H9 (cell line): ENCODE results near the gene CD300H. TPM values are rescaled to one million over a fixed set of nuclear protein-coding genes. Genes with fewer than 3 reads are reported as not detected.

Experiments
- DNase-seq: peaks from one replicate; pipeline ENCODE4 v3.0.0-alpha.2; 2017
- H2AFZ ChIP-seq: one replicate; pipeline ENCODE4 v1.6.1; 2013; ENCODE audit warnings: mild to moderate bottlenecking, low read length, control low read depth, moderate library complexity
- H2AK5ac ChIP-seq: 2 replicates; pipeline ENCODE4 v1.6.1; 2013; ENCODE audit warnings: low read length, control low read depth, mixed read lengths; ENCODE audit not compliant: insufficient read length
- H2BK120ac ChIP-seq: one replicate; pipeline ENCODE4 v1.6.1; 2013; ENCODE audit warnings: low read depth, mild to moderate bottlenecking, low read length, control low read depth, inconsistent platforms; ENCODE audit not compliant: poor library complexity, severe bottlenecking
- H2BK12ac ChIP-seq: 2 replicates; pipeline ENCODE4 v1.6.1; 2013; ENCODE audit warnings: low read length, control low read depth, mixed read lengths, low read depth; ENCODE audit not compliant: insufficient read length
- H2BK15ac ChIP-seq: 2 replicates; pipeline ENCODE4 v1.6.1; 2013; ENCODE audit warnings: low read depth, low read length, control low read depth
- H2BK20ac ChIP-seq: one replicate; pipeline ENCODE4 v1.6.1; 2013; ENCODE audit warnings: low read depth, mild to moderate bottlenecking, low read length, control low read depth, inconsistent platforms; ENCODE audit not compliant: poor library complexity, severe bottlenecking
- H2BK5ac ChIP-seq: 2 replicates; pipeline ENCODE4 v1.6.1; 2013; ENCODE audit warnings: low read length, control low read depth, mixed read lengths; ENCODE audit not compliant: insufficient read length
- H3K14ac ChIP-seq: 2 replicates; pipeline ENCODE4 v1.6.1; 2013; ENCODE audit warnings: low read length, control low read depth; ENCODE audit not compliant: insufficient read depth
- H3K18ac ChIP-seq: 2 replicates; pipeline ENCODE4 v1.6.1; 2013; ENCODE audit warnings: low read depth, mild to moderate bottlenecking, mixed read lengths, low read length, control low read depth; ENCODE audit not compliant: insufficient read length
- H3K23ac ChIP-seq: 2 replicates; pipeline ENCODE4 v1.6.1; 2013; ENCODE audit warnings: low read length, control low read depth, mixed read lengths, low read depth; ENCODE audit not compliant: insufficient read length
- H3K23me2 ChIP-seq: 2 replicates; pipeline ENCODE4 v1.6.1; 2013; ENCODE audit warnings: low read depth, mild to moderate bottlenecking, mixed read lengths, low read length, control low read depth; ENCODE audit not compliant: insufficient read length, poor library complexity, severe bottlenecking
- H3K27ac ChIP-seq: 2 replicates; pipeline ENCODE4 v1.5.1; 2013; ENCODE audit warnings: low read length, control low read depth, mixed read lengths, low read depth; ENCODE audit not compliant: insufficient read length
- H3K27me3 ChIP-seq: 2 replicates; pipeline ENCODE4 v1.6.1; 2013; ENCODE audit warnings: low read length, control low read depth, inconsistent platforms; ENCODE audit not compliant: insufficient read depth
- H3K4ac ChIP-seq: 2 replicates; pipeline ENCODE4 v1.6.1; 2013; ENCODE audit warnings: low read depth, mild to moderate bottlenecking, control low read depth, inconsistent platforms, low read length, moderate library complexity
- H3K4me1 ChIP-seq: 2 replicates; pipeline ENCODE4 v1.6.1; 2013; ENCODE audit warnings: low read length, control low read depth, inconsistent platforms; ENCODE audit not compliant: insufficient read depth
- H3K4me2 ChIP-seq: 2 replicates; pipeline ENCODE4 v1.6.1; 2013; ENCODE audit warnings: low read length, control low read depth, mixed read lengths; ENCODE audit not compliant: insufficient read length, insufficient read depth
- H3K56ac ChIP-seq: 2 replicates; pipeline ENCODE4 v1.6.1; 2013; ENCODE audit warnings: low read depth, mild to moderate bottlenecking, mixed read lengths, low read length, control low read depth; ENCODE audit not compliant: insufficient read length
- H3K79me1 ChIP-seq: 2 replicates; pipeline ENCODE4 v1.6.1; 2013; ENCODE audit warnings: low read depth, mild to moderate bottlenecking, moderate library complexity, low read length, control low read depth, inconsistent platforms; ENCODE audit not compliant: insufficient read depth, poor library complexity, severe bottlenecking
- H3K79me2 ChIP-seq: 2 replicates; pipeline ENCODE4 v1.6.1; 2013; ENCODE audit warnings: low read length, control low read depth, inconsistent platforms; ENCODE audit not compliant: insufficient read depth
- H3K9ac ChIP-seq: 2 replicates; pipeline ENCODE4 v1.6.1; 2013; ENCODE audit warnings: low read length, control low read depth, mixed read lengths; ENCODE audit not compliant: insufficient read length; ENCODE audit errors: extremely low read depth
- H3K9me3 ChIP-seq: one replicate; pipeline ENCODE4 v1.6.1; 2013; ENCODE audit warnings: low read depth, low read length, inconsistent platforms; ENCODE audit not compliant: control insufficient read depth
- H3T11ph ChIP-seq: one replicate; pipeline ENCODE4 v1.6.1; 2013; ENCODE audit warnings: mild to moderate bottlenecking, low read length, control low read depth, inconsistent platforms
- H4K20me1 ChIP-seq: one replicate; pipeline ENCODE4 v1.6.1; 2013; ENCODE audit not compliant: control insufficient read depth, insufficient read length, insufficient read depth
- H4K5ac ChIP-seq: 2 replicates; pipeline ENCODE4 v1.6.1; 2013; ENCODE audit warnings: low read depth, mild to moderate bottlenecking, mixed read lengths, low read length, control low read depth; ENCODE audit not compliant: insufficient read length
- H4K8ac ChIP-seq: replicated peaks from 2 replicates; pipeline ENCODE4 v1.6.1; 2013; ENCODE audit warnings: low read length, control low read depth, mixed read lengths, low read depth; ENCODE audit not compliant: insufficient read length
- H4K91ac ChIP-seq: 2 replicates; pipeline ENCODE4 v1.6.1; 2013; ENCODE audit warnings: low read depth, mild to moderate bottlenecking, moderate library complexity, mixed read lengths, low read length, control low read depth; ENCODE audit not compliant: insufficient read length
- H3K27ac Mint-ChIP-seq, 3 experiments: 2 replicates in 2 of 3; 3 replicates in 1 of 3; pipeline ENCODE4 v1.8.0; 2020 to 2021; ENCODE audit warnings: mixed read lengths in 3 of 3, mild to moderate bottlenecking in 1 of 3, moderate library complexity in 1 of 3
- H3K27me3 Mint-ChIP-seq: 2 replicates; pipeline ENCODE4 v1.8.0; 2021; ENCODE audit warnings: low read depth, mild to moderate bottlenecking, moderate library complexity, mixed read lengths
- H3K36me3 Mint-ChIP-seq, 3 experiments: 2 replicates in 2 of 3; 3 replicates in 1 of 3; pipeline ENCODE4 v1.8.0; 2020 to 2021; ENCODE audit warnings: low read depth in 3 of 3, mixed read lengths in 3 of 3; ENCODE audit not compliant: insufficient read depth in 1 of 3
- H3K4me1 Mint-ChIP-seq, 2 experiments: 2 replicates each; pipeline ENCODE4 v1.8.0; 2020; ENCODE audit warnings: mixed read lengths in 2 of 2
- H3K4me3 Mint-ChIP-seq, 2 experiments: 2 replicates in 1 of 2; 3 replicates in 1 of 2; pipeline ENCODE4 v1.8.0; 2020 to 2021; ENCODE audit warnings: mild to moderate bottlenecking in 2 of 2, mixed read lengths in 2 of 2, moderate library complexity in 1 of 2
- H3K9me3 Mint-ChIP-seq, 2 experiments: 2 replicates in 1 of 2; 3 replicates in 1 of 2; pipeline ENCODE4 v1.8.0; 2020; ENCODE audit warnings: mild to moderate bottlenecking in 2 of 2, mixed read lengths in 2 of 2, moderate library complexity in 1 of 2
- WGBS: extraction: QIAGEN DNeasy Blood & Tissue Kit; methylation state at CpG from one replicate; pipeline ENCODE4 v1.1.7; 2013; ENCODE audit warnings: missing lambda C conversion rate, low lambda C conversion rate, mixed read lengths; ENCODE audit not compliant: insufficient read length; ENCODE audit errors: extremely low coverage; 5-methylcytosine and 5-hydroxymethylcytosine counted together
- total RNA-seq: library from RNA; stranded (reverse); gene quantifications from 2 replicates; pipeline ENCODE4 v1.2.1, GENCODE V29; 2021
- TF ChIP-seq, protein P1 (sequence below): fragments of 200-600 bp; sonication (generic); conservative IDR thresholded peaks from 3 replicates; pipeline ENCODE4 v1.8.0; 2021; ENCODE audit warnings: antibody characterized with exemption, mild to moderate bottlenecking

Gene CD300H
- total RNA-seq, 1 experiment from 2014 or later: not detected

- H3K4me1 ChIP-seq: no peaks in the 10 kb centered on the region
- H3K23ac ChIP-seq: no peak overlapping the region
- no peaks in the 10 kb centered on the region for H3K79me2 ChIP-seq
- no peak overlapping the region for H4K8ac ChIP-seq
- H2BK12ac ChIP-seq: no peak overlapping the region
- Mint-ChIP-seq H3K27me3 (peaks cover 55% of the 10 kb centered on the region), H3K4me3 (no peak overlapping the region), H3K36me3 (no peaks in the 10 kb centered on the region; a peak in 1 of 7 replicates), H3K27ac (no peak overlapping the region), H3K9me3 (peaks cover 17 to 22% of the 10 kb centered on the region in 2 experiments; a peak in 4 of 5 replicates), H3K4me1 (no peaks in the 10 kb centered on the region)
- H3K9ac ChIP-seq: no peak overlapping the region
- no peak overlapping the region for H2BK120ac ChIP-seq
- no peaks in the 10 kb centered on the region for H3K9me3 ChIP-seq
- no peak overlapping the region for H3K18ac ChIP-seq
- no peaks in the 10 kb centered on the region for H3K79me1 ChIP-seq
- no peaks in the 10 kb centered on the region for H3K27me3 ChIP-seq
- no peak overlapping the region for H3K4me2 ChIP-seq
- WGBS: no CpG with 5 or more reads among the region's 21 CpGs
- H4K91ac ChIP-seq: no peak overlapping the region
- no peak overlapping the region for H3T11ph ChIP-seq
- H3K27ac ChIP-seq: no peak overlapping the region
- no peak overlapping the region for H2BK20ac ChIP-seq
- H2BK15ac ChIP-seq: no peak overlapping the region
- TF ChIP-seq, protein P1, sequence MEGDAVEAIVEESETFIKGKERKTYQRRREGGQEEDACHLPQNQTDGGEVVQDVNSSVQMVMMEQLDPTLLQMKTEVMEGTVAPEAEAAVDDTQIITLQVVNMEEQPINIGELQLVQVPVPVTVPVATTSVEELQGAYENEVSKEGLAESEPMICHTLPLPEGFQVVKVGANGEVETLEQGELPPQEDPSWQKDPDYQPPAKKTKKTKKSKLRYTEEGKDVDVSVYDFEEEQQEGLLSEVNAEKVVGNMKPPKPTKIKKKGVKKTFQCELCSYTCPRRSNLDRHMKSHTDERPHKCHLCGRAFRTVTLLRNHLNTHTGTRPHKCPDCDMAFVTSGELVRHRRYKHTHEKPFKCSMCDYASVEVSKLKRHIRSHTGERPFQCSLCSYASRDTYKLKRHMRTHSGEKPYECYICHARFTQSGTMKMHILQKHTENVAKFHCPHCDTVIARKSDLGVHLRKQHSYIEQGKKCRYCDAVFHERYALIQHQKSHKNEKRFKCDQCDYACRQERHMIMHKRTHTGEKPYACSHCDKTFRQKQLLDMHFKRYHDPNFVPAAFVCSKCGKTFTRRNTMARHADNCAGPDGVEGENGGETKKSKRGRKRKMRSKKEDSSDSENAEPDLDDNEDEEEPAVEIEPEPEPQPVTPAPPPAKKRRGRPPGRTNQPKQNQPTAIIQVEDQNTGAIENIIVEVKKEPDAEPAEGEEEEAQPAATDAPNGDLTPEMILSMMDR: no peak
- no peak overlapping the region for H3K4ac ChIP-seq
- H4K5ac ChIP-seq: no peak overlapping the region
- H2AFZ ChIP-seq: no peak overlapping the region
- H3K23me2 ChIP-seq: no peaks in the 10 kb centered on the region
- H3K14ac ChIP-seq: no peak overlapping the region
- H3K56ac ChIP-seq: no peak overlapping the region
- H4K20me1 ChIP-seq: no peaks in the 10 kb centered on the region
- H2BK5ac ChIP-seq: no peak overlapping the region
- no peak for DNase-seq
- no peak overlapping the region for H2AK5ac ChIP-seq
These were observed 46.4 kb downstream of the CD300H start for GRCh38 chr17:74520790-74521480.
